ENCODE data around the gene FAM53C. TPM values are rescaled to one million over a fixed set of nuclear protein-coding genes. Genes with fewer than 3 reads are reported as not detected.
A peak's percentile ranks its signal among the peaks of the same experiment; 100 is the strongest.

Gene FAM53C
- total and polyA plus RNA-seq, 2 experiments from 2014 or later = 21.0 to 45.0 TPM

DNA sequence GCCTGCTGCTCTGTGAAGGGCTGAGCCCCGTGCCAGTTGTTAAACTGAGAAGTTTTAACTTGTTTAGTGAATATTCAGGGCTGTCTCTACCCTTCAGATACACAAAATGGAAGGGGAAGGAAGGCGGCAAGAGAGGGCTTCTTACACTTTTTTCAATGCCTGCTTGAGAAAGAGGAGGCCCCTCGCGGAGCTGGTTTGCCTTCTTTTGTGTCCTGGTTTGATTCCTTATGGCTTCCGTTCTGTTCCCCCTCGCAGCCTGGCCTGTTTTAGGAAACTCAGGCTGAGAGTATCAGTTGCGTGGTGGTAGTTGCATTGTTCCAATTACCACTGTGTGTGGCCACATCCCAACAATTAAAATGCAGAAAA, 1.0 kb downstream of the FAM53C start (continued):
- TF ChIP-seq STAT1 (IDR thresholded peaks at IDR 0.05; ENCODE audit: unreplicated experiment) = no peak
- TF ChIP-seq JUNB (IDR thresholded peaks at IDR 0.05; ENCODE audit: unreplicated experiment) = no peak
- TF ChIP-seq, protein P1, sequence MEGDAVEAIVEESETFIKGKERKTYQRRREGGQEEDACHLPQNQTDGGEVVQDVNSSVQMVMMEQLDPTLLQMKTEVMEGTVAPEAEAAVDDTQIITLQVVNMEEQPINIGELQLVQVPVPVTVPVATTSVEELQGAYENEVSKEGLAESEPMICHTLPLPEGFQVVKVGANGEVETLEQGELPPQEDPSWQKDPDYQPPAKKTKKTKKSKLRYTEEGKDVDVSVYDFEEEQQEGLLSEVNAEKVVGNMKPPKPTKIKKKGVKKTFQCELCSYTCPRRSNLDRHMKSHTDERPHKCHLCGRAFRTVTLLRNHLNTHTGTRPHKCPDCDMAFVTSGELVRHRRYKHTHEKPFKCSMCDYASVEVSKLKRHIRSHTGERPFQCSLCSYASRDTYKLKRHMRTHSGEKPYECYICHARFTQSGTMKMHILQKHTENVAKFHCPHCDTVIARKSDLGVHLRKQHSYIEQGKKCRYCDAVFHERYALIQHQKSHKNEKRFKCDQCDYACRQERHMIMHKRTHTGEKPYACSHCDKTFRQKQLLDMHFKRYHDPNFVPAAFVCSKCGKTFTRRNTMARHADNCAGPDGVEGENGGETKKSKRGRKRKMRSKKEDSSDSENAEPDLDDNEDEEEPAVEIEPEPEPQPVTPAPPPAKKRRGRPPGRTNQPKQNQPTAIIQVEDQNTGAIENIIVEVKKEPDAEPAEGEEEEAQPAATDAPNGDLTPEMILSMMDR (conservative IDR thresholded peaks at IDR 0.05; ENCODE audit: low read depth in 2 of 2) = no peak
- TF ChIP-seq NANOG (IDR thresholded peaks at IDR 0.05; ENCODE audit: borderline replicate concordance) = no peak
- TF ChIP-seq, protein P2, sequence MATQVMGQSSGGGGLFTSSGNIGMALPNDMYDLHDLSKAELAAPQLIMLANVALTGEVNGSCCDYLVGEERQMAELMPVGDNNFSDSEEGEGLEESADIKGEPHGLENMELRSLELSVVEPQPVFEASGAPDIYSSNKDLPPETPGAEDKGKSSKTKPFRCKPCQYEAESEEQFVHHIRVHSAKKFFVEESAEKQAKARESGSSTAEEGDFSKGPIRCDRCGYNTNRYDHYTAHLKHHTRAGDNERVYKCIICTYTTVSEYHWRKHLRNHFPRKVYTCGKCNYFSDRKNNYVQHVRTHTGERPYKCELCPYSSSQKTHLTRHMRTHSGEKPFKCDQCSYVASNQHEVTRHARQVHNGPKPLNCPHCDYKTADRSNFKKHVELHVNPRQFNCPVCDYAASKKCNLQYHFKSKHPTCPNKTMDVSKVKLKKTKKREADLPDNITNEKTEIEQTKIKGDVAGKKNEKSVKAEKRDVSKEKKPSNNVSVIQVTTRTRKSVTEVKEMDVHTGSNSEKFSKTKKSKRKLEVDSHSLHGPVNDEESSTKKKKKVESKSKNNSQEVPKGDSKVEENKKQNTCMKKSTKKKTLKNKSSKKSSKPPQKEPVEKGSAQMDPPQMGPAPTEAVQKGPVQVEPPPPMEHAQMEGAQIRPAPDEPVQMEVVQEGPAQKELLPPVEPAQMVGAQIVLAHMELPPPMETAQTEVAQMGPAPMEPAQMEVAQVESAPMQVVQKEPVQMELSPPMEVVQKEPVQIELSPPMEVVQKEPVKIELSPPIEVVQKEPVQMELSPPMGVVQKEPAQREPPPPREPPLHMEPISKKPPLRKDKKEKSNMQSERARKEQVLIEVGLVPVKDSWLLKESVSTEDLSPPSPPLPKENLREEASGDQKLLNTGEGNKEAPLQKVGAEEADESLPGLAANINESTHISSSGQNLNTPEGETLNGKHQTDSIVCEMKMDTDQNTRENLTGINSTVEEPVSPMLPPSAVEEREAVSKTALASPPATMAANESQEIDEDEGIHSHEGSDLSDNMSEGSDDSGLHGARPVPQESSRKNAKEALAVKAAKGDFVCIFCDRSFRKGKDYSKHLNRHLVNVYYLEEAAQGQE (IDR thresholded peaks at IDR 0.05; ENCODE audit: unreplicated experiment) = no peak
- no peak for TF ChIP-seq EZH2phosphoT487 (IDR thresholded peaks at IDR 0.05; ENCODE audit: unreplicated experiment)

DNA sequence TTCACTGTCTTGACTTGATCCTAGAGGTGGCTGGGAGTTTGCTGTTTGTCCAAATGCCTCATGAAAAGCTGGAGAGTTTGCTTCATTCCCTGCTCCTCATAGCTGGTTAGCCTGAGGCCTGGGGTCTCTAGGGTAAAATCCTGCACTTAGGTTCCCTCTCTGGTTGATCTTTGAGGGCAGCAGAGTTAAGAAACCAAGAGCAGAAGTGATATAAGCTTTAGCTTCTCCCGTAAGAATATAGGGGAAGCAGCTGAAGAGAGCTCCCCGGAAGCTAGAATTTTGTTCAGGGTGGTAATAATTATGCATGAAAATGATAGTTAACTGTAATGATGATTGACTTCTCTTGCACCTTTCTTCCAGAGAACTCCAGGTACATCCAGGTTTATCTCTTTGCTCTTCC, 1.4 kb downstream of the FAM53C start:
- Mint-ChIP-seq H3K27ac (peak overlapping the region; percentile 93), H3K4me3 (peak overlapping the region; percentile 97), H3K27me3 (ENCODE audit: insufficient read depth, low read depth, poor library complexity) (peaks cover 5% of the 10 kb centered on the region), H3K9me3 (no peaks in the 10 kb centered on the region), H3K4me1 (peaks cover 31% of the 10 kb centered on the region), H3K36me3 (ENCODE audit: low read depth) (peaks cover 38% of the 10 kb centered on the region)
- Histone ChIP-seq H3K4me2 (peak overlapping the region; percentile 99), H3F3A (replicated peaks; ENCODE audit: low read depth) (no peaks in the 10 kb centered on the region), H4K20me1 (replicated peaks; ENCODE audit: insufficient read depth) (0 out of 2 replicates have a peak, but pooled peaks cover 6% of the 10 kb centered on the region), H3K9me2 (ENCODE audit: insufficient read depth) (no peaks in the 10 kb centered on the region), H3K27me3 (ENCODE audit: insufficient read depth) (no peaks in the 10 kb centered on the region), H3K27ac (ENCODE audit: low read depth) (peak overlapping the region; percentile 100), H3K4me3 (peak overlapping the region; percentile 85), H3K4me1 (ENCODE audit: insufficient read depth) (peaks cover 12% of the 10 kb centered on the region; the same call in 1 of the 2 replicates), H3K36me3 (ENCODE audit: insufficient read depth) (peaks cover 21% of the 10 kb centered on the region), H3K79me2 (replicated peaks; ENCODE audit: insufficient read depth) (peaks cover 59% of the 10 kb centered on the region), H2AFZ (no peak overlapping the region)
- TF ChIP-seq NANOG (IDR thresholded peaks at IDR 0.05; ENCODE audit: borderline replicate concordance) (no peak), EZH2phosphoT487 (IDR thresholded peaks at IDR 0.05; ENCODE audit: unreplicated experiment) (no peak), ZNF114 (CRISPR knock-in tag; IDR thresholded peaks at IDR 0.05) (no peak), POLR2AphosphoS5 (IDR thresholded peaks at IDR 0.05; ENCODE audit: low read depth) (no peak)
- TF ChIP-seq, protein P3, sequence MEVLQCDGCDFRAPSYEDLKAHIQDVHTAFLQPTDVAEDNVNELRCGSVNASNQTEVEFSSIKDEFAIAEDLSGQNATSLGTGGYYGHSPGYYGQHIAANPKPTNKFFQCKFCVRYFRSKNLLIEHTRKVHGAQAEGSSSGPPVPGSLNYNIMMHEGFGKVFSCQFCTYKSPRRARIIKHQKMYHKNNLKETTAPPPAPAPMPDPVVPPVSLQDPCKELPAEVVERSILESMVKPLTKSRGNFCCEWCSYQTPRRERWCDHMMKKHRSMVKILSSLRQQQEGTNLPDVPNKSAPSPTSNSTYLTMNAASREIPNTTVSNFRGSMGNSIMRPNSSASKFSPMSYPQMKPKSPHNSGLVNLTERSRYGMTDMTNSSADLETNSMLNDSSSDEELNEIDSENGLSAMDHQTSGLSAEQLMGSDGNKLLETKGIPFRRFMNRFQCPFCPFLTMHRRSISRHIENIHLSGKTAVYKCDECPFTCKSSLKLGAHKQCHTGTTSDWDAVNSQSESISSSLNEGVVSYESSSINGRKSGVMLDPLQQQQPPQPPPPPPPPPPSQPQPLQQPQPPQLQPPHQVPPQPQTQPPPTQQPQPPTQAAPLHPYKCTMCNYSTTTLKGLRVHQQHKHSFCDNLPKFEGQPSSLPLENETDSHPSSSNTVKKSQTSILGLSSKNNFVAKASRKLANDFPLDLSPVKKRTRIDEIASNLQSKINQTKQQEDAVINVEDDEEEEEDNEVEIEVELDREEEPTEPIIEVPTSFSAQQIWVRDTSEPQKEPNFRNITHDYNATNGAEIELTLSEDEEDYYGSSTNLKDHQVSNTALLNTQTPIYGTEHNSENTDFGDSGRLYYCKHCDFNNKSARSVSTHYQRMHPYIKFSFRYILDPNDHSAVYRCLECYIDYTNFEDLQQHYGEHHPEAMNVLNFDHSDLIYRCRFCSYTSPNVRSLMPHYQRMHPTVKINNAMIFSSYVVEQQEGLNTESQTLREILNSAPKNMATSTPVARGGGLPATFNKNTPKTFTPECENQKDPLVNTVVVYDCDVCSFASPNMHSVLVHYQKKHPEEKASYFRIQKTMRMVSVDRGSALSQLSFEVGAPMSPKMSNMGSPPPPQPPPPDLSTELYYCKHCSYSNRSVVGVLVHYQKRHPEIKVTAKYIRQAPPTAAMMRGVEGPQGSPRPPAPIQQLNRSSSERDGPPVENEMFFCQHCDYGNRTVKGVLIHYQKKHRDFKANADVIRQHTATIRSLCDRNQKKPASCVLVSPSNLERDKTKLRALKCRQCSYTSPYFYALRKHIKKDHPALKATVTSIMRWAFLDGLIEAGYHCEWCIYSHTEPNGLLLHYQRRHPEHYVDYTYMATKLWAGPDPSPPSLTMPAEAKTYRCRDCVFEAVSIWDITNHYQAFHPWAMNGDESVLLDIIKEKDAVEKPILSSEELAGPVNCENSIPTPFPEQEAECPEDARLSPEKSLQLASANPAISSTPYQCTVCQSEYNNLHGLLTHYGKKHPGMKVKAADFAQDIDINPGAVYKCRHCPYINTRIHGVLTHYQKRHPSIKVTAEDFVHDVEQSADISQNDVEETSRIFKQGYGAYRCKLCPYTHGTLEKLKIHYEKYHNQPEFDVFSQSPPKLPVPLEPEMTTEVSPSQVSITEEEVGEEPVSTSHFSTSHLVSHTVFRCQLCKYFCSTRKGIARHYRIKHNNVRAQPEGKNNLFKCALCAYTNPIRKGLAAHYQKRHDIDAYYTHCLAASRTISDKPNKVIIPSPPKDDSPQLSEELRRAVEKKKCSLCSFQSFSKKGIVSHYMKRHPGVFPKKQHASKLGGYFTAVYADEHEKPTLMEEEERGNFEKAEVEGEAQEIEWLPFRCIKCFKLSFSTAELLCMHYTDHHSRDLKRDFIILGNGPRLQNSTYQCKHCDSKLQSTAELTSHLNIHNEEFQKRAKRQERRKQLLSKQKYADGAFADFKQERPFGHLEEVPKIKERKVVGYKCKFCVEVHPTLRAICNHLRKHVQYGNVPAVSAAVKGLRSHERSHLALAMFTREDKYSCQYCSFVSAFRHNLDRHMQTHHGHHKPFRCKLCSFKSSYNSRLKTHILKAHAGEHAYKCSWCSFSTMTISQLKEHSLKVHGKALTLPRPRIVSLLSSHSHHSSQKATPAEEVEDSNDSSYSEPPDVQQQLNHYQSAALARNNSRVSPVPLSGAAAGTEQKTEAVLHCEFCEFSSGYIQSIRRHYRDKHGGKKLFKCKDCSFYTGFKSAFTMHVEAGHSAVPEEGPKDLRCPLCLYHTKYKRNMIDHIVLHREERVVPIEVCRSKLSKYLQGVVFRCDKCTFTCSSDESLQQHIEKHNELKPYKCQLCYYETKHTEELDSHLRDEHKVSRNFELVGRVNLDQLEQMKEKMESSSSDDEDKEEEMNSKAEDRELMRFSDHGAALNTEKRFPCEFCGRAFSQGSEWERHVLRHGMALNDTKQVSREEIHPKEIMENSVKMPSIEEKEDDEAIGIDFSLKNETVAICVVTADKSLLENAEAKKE (CRISPR knock-in tag; IDR thresholded peaks at IDR 0.05) = no peak
- TF ChIP-seq, protein P1 (conservative IDR thresholded peaks at IDR 0.05; ENCODE audit: low read depth in 2 of 2) = no peak
- DNase-seq (ENCODE audit: low spot score) (no peak), ATAC-seq (no peak)
